Endothelial cell (in vitro differentiated cells): Measurements from ENCODE around the gene HAND2. TPM values are rescaled to one million over a fixed set of nuclear protein-coding genes. Genes with fewer than 3 reads are reported as not detected.
A peak's percentile ranks its signal among the peaks of the same experiment; 100 is the strongest.

ENCODE experiments used
- DNase-seq: peaks from one replicate; pipeline ENCODE4 v3.0.0; 2021; ENCODE audit warnings: low spot score
- H3K27ac Mint-ChIP-seq: one replicate; pipeline ENCODE4 v1.8.0; 2021; ENCODE audit warnings: mixed read lengths, inconsistent platforms; ENCODE audit not compliant: unreplicated experiment
- H3K27me3 Mint-ChIP-seq: one replicate; pipeline ENCODE4 v1.8.0; 2021; ENCODE audit warnings: mild to moderate bottlenecking, moderate library complexity, mixed read lengths, inconsistent platforms; ENCODE audit not compliant: unreplicated experiment
- H3K36me3 Mint-ChIP-seq: one replicate; pipeline ENCODE4 v1.8.0; 2021; ENCODE audit warnings: mild to moderate bottlenecking, low read depth, mixed read lengths, inconsistent platforms; ENCODE audit not compliant: unreplicated experiment
- H3K4me1 Mint-ChIP-seq: one replicate; pipeline ENCODE4 v1.8.0; 2021; ENCODE audit warnings: mild to moderate bottlenecking, mixed read lengths, inconsistent platforms; ENCODE audit not compliant: unreplicated experiment
- H3K4me3 Mint-ChIP-seq: one replicate; pipeline ENCODE4 v1.8.0; 2021; ENCODE audit warnings: mild to moderate bottlenecking, mixed read lengths, inconsistent platforms; ENCODE audit not compliant: unreplicated experiment
- H3K9me3 Mint-ChIP-seq: one replicate; pipeline ENCODE4 v1.8.0; 2021; ENCODE audit warnings: mixed read lengths, inconsistent platforms; ENCODE audit not compliant: unreplicated experiment
- total RNA-seq: library from RNA; stranded (reverse); fragmentation: NEBNext Ultra II Directional; extraction: Animal tissue kit (Norgen Biotek cat#: 25700); gene quantifications from one replicate; pipeline ENCODE4 v1.2.1, GENCODE V29; 2021; ENCODE audit not compliant: unreplicated experiment
- TF ChIP-seq, protein P1 (sequence below): fragments of 200-600 bp; sonication (generic); IDR thresholded peaks from one replicate; pipeline ENCODE4 v1.5.0; 2021; ENCODE audit warnings: antibody characterized with exemption; ENCODE audit not compliant: unreplicated experiment

The HAND2 gene
- total RNA-seq, 1 donor from 2014 or later = 1.5 TPM

DNA sequence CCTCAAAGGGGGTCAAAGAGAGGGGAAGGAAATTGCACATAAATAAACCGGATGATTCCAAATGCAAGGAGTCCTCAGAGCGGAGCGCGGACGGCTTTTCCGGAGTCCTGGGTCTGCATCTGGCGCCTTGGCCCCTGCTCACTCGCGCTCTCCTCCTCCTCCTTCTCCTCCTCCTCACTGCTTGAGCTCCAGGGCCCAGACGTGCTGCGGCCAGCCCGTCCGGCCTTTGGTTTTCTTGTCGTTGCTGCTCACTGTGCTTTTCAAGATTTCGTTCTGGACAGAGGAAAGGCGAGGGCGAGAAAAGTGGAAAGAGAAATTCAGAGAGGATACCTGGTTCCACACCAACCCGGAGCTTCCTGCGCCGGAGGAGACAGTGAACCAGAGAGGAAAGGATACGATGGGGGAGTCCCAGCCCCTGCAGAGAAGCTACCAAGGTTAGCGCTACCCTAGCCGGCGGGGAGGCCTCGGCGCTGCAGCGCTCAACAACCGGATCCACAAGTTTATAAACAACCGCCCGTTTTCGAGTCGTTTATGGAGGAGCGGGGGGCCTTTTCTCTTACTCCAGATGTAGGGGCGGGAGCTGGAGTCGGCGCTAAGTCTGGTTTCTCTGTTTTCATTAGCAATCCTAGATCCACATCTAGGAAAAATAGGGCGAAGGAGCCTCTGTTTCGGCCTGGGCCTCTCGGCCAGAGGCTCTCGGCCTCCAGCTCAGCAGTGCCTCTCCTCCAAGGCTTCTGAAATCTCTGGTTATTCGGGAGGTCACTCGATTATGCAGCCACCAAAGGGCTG lies 2.7 kb downstream of the HAND2 start:
- H3K4me1 Mint-ChIP-seq = peaks cover 54% of the 10 kb centered on the region

DNA sequence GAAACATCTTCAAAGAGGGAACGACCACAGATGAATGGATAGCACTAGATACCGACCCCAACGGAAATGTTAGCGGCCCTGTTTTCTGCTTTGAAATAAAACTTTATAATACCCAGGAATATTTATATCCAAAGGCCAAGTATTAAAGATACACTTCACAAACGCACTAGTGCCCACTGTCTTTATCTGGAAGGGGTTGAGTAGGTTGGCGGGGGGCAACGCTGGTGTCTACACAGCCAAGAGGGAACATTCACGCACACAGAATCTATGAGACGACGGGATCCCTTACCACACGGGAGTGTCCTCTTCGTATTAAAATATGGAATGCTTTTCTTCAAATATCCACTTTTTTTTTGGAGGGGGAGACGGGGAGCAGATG lies 3.3 kb downstream of the HAND2 start:
- H3K9me3 Mint-ChIP-seq = no peaks in the 10 kb centered on the region
- no peak overlapping the region for H3K27ac Mint-ChIP-seq
- H3K27me3 Mint-ChIP-seq = peaks cover 51% of the 10 kb centered on the region
- no peak for DNase-seq
- peaks cover 54% of the 10 kb centered on the region for H3K4me1 Mint-ChIP-seq
- TF ChIP-seq, protein P1, sequence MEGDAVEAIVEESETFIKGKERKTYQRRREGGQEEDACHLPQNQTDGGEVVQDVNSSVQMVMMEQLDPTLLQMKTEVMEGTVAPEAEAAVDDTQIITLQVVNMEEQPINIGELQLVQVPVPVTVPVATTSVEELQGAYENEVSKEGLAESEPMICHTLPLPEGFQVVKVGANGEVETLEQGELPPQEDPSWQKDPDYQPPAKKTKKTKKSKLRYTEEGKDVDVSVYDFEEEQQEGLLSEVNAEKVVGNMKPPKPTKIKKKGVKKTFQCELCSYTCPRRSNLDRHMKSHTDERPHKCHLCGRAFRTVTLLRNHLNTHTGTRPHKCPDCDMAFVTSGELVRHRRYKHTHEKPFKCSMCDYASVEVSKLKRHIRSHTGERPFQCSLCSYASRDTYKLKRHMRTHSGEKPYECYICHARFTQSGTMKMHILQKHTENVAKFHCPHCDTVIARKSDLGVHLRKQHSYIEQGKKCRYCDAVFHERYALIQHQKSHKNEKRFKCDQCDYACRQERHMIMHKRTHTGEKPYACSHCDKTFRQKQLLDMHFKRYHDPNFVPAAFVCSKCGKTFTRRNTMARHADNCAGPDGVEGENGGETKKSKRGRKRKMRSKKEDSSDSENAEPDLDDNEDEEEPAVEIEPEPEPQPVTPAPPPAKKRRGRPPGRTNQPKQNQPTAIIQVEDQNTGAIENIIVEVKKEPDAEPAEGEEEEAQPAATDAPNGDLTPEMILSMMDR = no peak
- peaks cover 8% of the 10 kb centered on the region for H3K36me3 Mint-ChIP-seq
- peak overlapping the region; percentile 82 for H3K4me3 Mint-ChIP-seq

More for the DNA sequence above, 2.7 kb downstream of the HAND2 start:
- Mint-ChIP-seq H3K36me3 (peaks cover 8% of the 10 kb centered on the region), H3K27ac (peak overlapping the region; percentile 70), H3K9me3 (no peaks in the 10 kb centered on the region), H3K4me3 (peak overlapping the region; percentile 82), H3K27me3 (peaks cover 55% of the 10 kb centered on the region)
- DNase-seq = peak; percentile 51
- TF ChIP-seq, protein P1 = no peak

DNA sequence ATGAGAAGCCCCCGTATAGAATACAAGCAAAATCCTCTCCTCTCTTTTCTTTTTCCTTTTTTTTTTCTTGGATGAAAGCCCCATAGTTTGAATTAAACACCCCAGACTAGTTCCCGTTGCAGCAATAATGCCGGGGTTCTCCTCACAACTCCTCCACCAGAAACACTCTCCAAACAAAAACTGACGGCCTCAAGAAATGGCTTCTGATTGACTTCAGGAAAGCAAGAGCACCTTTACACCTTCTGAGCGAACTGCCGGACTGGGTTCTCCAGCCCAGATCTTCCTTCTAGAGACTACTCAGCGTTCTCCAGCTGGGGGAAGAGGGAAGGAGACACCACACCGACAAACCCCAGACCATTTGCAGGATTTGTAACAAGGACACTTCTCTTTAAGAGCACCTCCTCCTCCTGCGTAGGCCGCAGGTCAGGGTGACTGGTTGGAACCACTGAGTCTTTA lies 4.0 kb downstream of the HAND2 start:
- no peak for DNase-seq
- Mint-ChIP-seq H3K4me3 (peak overlapping the region; percentile 77), H3K36me3 (peaks cover 8% of the 10 kb centered on the region), H3K27me3 (peaks cover 53% of the 10 kb centered on the region), H3K27ac (peak overlapping the region; percentile 5), H3K4me1 (peaks cover 55% of the 10 kb centered on the region), H3K9me3 (no peaks in the 10 kb centered on the region)
- TF ChIP-seq, protein P1 = no peak

DNA sequence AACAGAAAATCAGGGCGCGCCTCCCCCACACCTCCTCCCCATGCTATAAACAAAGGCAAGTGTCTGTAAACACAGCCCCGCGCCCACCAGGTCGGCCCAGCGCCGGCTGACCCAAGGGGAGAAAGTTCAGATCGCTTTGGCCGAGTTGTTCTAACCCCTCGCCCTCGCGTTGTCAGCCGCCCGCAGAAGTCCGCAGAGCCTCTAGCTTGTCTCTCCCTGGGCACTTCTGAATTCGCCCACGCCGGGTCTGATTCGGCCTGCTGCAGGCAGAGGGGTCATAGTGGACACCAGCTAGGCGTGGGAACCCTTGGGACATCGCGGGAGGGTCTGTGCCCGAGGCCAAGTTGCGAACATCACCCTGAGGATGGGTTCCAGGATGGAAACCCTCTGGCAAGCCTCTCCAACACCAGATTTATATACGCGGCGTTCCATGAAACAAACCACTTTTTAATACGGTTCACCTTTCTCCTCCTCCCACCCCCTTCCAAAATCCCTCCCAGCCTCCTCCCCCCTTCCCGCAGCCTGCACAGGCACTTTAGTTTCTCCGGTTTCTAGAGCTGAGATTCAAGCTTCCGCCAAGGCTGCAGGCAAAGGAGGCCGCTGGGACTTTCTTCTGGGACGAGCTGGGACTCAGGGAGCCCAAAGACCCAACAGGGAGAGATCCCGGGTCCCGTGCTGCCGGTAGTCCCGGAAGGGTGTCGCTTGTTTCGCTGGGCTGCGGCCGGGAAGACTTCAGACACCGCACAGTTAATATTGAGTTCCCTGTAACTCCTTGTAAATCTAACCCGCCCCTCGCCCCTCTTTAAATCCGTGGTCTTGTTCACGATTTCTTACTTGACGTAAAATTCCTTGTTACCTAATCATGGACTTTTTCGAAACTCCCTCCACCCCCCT lies 4.7 kb downstream of the HAND2 start:
- TF ChIP-seq, protein P1 = no peak
- H3K36me3 Mint-ChIP-seq = peaks cover 8% of the 10 kb centered on the region
- no peaks in the 10 kb centered on the region for H3K9me3 Mint-ChIP-seq
- no peak for DNase-seq
- peak overlapping the region; percentile 5 for H3K27ac Mint-ChIP-seq
- H3K4me1 Mint-ChIP-seq = peaks cover 56% of the 10 kb centered on the region
- H3K27me3 Mint-ChIP-seq = peaks cover 58% of the 10 kb centered on the region
- peak overlapping the region; percentile 77 for H3K4me3 Mint-ChIP-seq
